Smooth muscle cell (in vitro differentiated cells): ENCODE data around the gene KIF16B. TPM values are rescaled to one million over a fixed set of nuclear protein-coding genes. Genes with fewer than 3 reads are reported as not detected.

ENCODE experiments used
- DNase-seq: peaks from one replicate; lab custom pipeline; 2025; ENCODE audit not compliant: unreplicated experiment; lab: John Stamatoyannopoulos, UW
- H2AFZ ChIP-seq: fragments of 200-600 bp; sonication (generic); 2 replicates; pipeline ENCODE4 v1.6.0; 2016; ENCODE audit warnings: antibody characterized with exemption, low read depth, mild to moderate bottlenecking
- H3F3A ChIP-seq: fragments of 200-600 bp; sonication (generic); 2 replicates; pipeline ENCODE4 v1.6.0; 2017; ENCODE audit warnings: antibody characterized with exemption, low read depth
- H3K27ac ChIP-seq: fragments of 200-600 bp; sonication (generic); 2 replicates; pipeline ENCODE4 v1.5.1; 2016; ENCODE audit warnings: low read depth, mild to moderate bottlenecking
- H3K27me3 ChIP-seq: fragments of 200-600 bp; sonication (generic); 2 replicates; pipeline ENCODE4 v1.6.1; 2016; ENCODE audit warnings: low read depth, mild to moderate bottlenecking
- H3K36me3 ChIP-seq: fragments of 200-600 bp; sonication (generic); 2 replicates; pipeline ENCODE4 v1.5.1; 2016; ENCODE audit warnings: low read depth
- H3K4me1 ChIP-seq: fragments of 200-600 bp; sonication (generic); 2 replicates; pipeline ENCODE4 v1.5.1; 2016; ENCODE audit warnings: low read depth
- H3K4me2 ChIP-seq: fragments of 200-600 bp; sonication (generic); 2 replicates; pipeline ENCODE4 v1.6.0; 2016; ENCODE audit warnings: mild to moderate bottlenecking
- H3K4me3 ChIP-seq: fragments of 200-600 bp; sonication (generic); 2 replicates; pipeline ENCODE4 v1.5.1; 2016; ENCODE audit warnings: mild to moderate bottlenecking
- H3K79me2 ChIP-seq: fragments of 200-600 bp; sonication (generic); 2 replicates; pipeline ENCODE4 v1.6.0; 2016; ENCODE audit warnings: low read depth, mild to moderate bottlenecking
- H3K9ac ChIP-seq: fragments of 200-600 bp; sonication (generic); 2 replicates; pipeline ENCODE4 v1.6.0; 2016; ENCODE audit warnings: low read depth
- H3K9me3 ChIP-seq: fragments of 200-600 bp; sonication (generic); replicated peaks from 2 replicates; pipeline ENCODE4 v1.5.1; 2016; ENCODE audit warnings: low read depth
- H4K20me1 ChIP-seq: fragments of 200-600 bp; sonication (generic); 2 replicates; pipeline ENCODE4 v1.6.0; 2016; ENCODE audit warnings: low read depth
- WGBS: methylation state at CpG from one replicate; pipeline ENCODE4 v1.1.7; 2016; ENCODE audit warnings: low lambda C conversion rate; 5-methylcytosine and 5-hydroxymethylcytosine counted together
- polyA plus RNA-seq: library from polyadenylated mRNA; unstranded; fragments of >200 nt; fragmentation: Nextera tagmentation; extraction: Ambion mirVana; gene quantifications from 2 replicates; pipeline ENCODE4 v1.2.1, GENCODE V29; 2016
- total RNA-seq: library from RNA; depleted of rRNA; stranded (reverse); fragments of >200 nt; gene quantifications from 2 replicates; pipeline ENCODE4 v1.2.3, GENCODE V29; 2014
- TF ChIP-seq, protein P1 (sequence below): fragments of 200-600 bp; sonication (generic); IDR thresholded peaks from 2 replicates; pipeline ENCODE4 v1.5.1; 2017; ENCODE audit warnings: borderline replicate concordance, mild to moderate bottlenecking, antibody characterized with exemption; ENCODE audit not compliant: insufficient read depth, poor library complexity, severe bottlenecking

The KIF16B gene
- total and polyA plus RNA-seq, 2 experiments from 2014 or later = 3.6 to 12.9 TPM

GRCh38 chr20:16498526-16499253, 74.6 kb downstream of the KIF16B start:
- Histone ChIP-seq H3K36me3 (no peaks in the 10 kb centered on the region), H3K79me2 (no peaks in the 10 kb centered on the region), H3K27me3 (no peaks in the 10 kb centered on the region), H2AFZ (no peak overlapping the region), H3K4me3 (no peak overlapping the region), H3F3A (no peaks in the 10 kb centered on the region), H3K9ac (no peak overlapping the region), H3K9me3 (no peaks in the 10 kb centered on the region), H3K27ac (no peak overlapping the region), H4K20me1 (no peaks in the 10 kb centered on the region), H3K4me2 (no peak overlapping the region), H3K4me1 (no peaks in the 10 kb centered on the region)
- DNase-seq = no peak
- TF ChIP-seq, protein P1, sequence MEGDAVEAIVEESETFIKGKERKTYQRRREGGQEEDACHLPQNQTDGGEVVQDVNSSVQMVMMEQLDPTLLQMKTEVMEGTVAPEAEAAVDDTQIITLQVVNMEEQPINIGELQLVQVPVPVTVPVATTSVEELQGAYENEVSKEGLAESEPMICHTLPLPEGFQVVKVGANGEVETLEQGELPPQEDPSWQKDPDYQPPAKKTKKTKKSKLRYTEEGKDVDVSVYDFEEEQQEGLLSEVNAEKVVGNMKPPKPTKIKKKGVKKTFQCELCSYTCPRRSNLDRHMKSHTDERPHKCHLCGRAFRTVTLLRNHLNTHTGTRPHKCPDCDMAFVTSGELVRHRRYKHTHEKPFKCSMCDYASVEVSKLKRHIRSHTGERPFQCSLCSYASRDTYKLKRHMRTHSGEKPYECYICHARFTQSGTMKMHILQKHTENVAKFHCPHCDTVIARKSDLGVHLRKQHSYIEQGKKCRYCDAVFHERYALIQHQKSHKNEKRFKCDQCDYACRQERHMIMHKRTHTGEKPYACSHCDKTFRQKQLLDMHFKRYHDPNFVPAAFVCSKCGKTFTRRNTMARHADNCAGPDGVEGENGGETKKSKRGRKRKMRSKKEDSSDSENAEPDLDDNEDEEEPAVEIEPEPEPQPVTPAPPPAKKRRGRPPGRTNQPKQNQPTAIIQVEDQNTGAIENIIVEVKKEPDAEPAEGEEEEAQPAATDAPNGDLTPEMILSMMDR = no peak
- 87% methylated on average over 10 of the region's 10 CpGs for WGBS

GRCh38 chr20:16497896-16498295, 75.4 kb downstream of the KIF16B start:
- no peak for DNase-seq
- Histone ChIP-seq H3F3A (no peaks in the 10 kb centered on the region), H2AFZ (no peak overlapping the region), H3K4me1 (no peaks in the 10 kb centered on the region), H3K36me3 (no peaks in the 10 kb centered on the region), H3K27me3 (no peaks in the 10 kb centered on the region), H3K9me3 (no peaks in the 10 kb centered on the region), H3K27ac (no peak overlapping the region), H3K4me3 (no peak overlapping the region), H3K4me2 (no peak overlapping the region), H3K79me2 (no peaks in the 10 kb centered on the region), H3K9ac (no peak overlapping the region), H4K20me1 (no peaks in the 10 kb centered on the region)
- TF ChIP-seq, protein P1 = no peak
- 89% methylated on average over 6 of the region's 6 CpGs for WGBS

- H3K4me2 ChIP-seq = no peak overlapping the region
- no peaks in the 10 kb centered on the region for H3K4me1 ChIP-seq
- H3K27me3 ChIP-seq = no peaks in the 10 kb centered on the region
- 100% methylated on average over 1 of the region's 1 CpG for WGBS
- no peaks in the 10 kb centered on the region for H3K9me3 ChIP-seq
- no peak overlapping the region for H3K9ac ChIP-seq
- DNase-seq = no peak
- H2AFZ ChIP-seq = no peak overlapping the region
- H4K20me1 ChIP-seq = no peaks in the 10 kb centered on the region
- no peaks in the 10 kb centered on the region for H3K36me3 ChIP-seq
- TF ChIP-seq, protein P1 = no peak
- H3K27ac ChIP-seq = no peak overlapping the region
- H3K79me2 ChIP-seq = no peaks in the 10 kb centered on the region
- H3K4me3 ChIP-seq = no peak overlapping the region
- no peaks in the 10 kb centered on the region for H3F3A ChIP-seq
Measured at GRCh38 chr20:16493486-16493885, 79.8 kb downstream of the KIF16B start.
